ENCODE data around the gene RS1. TPM values are rescaled to one million over a fixed set of nuclear protein-coding genes. Genes with fewer than 3 reads are reported as not detected.

Gene RS1
- total and polyA plus RNA-seq, 2 donors (not counting 3 experiments of a cell fraction or from before 2014, with no cell fraction given): not detected

GRCh38 chrX:18617407-18617750 lies 54.5 kb downstream of the RS1 start:
- CTCF ChIA-PET: no interaction called here
- dilution Hi-C loops (cut with MboI; ENCODE audit: extremely low pct_ligation_motif_present, low sequenced_read_pairs) (no loop called here), intact Hi-C loops (cut with micrococcal nuclease) (no loop called here)
- Histone ChIP-seq H3K4me2 (ENCODE audit: insufficient read depth, low read length) (no peak overlapping the region), H3K9ac (replicated peaks; ENCODE audit: extremely low read depth, insufficient read depth, low read length) (no peak overlapping the region), H3K36me3 (ENCODE audit: control insufficient read depth in 2 of 2, extremely low read depth in 1 of 2, insufficient read depth in 2 of 2, low read length in 2 of 2) (no peaks in the 10 kb centered on the region), H3K27me3 (ENCODE audit: control insufficient read depth in 2 of 2, insufficient read depth in 2 of 2, low read length in 2 of 2) (no peaks in the 10 kb centered on the region), H3K27ac (ENCODE audit: insufficient read depth, low read depth, low read length) (no peak overlapping the region), H2AFZ (ENCODE audit: low read depth, low read length) (no peak overlapping the region), H3K79me2 (ENCODE audit: control insufficient read depth, insufficient read depth, low read length) (no peaks in the 10 kb centered on the region), H3K9me1 (replicated peaks; ENCODE audit: control insufficient read depth, extremely low read depth, insufficient read depth, low read length) (no peaks in the 10 kb centered on the region), H3K9me3 (replicated peaks; ENCODE audit: control insufficient read depth, insufficient read depth, low read length) (no peaks in the 10 kb centered on the region), H3K4me1 (ENCODE audit: control insufficient read depth, extremely low read depth, insufficient read depth, low read length) (peaks cover 4% of the 10 kb centered on the region), H4K20me1 (replicated peaks; ENCODE audit: control insufficient read depth, extremely low read depth, insufficient read depth, low read length) (no peaks in the 10 kb centered on the region), H3K4me3 (replicated peaks in 1 of 3; ENCODE audit: insufficient read depth in 1 of 3, low read depth in 1 of 3, low read length in 3 of 3) (no peak overlapping the region)
- BruUV-seq (replicated peaks): no TSS peak
- POLR2A ChIA-PET: no interaction called here
- TF ChIP-seq JUN (IDR thresholded peaks at IDR 0.05; ENCODE audit: borderline replicate concordance, insufficient read depth, insufficient read length, low read depth): no peak
- no peak for TF ChIP-seq EZH2 (IDR thresholded peaks at IDR 0.05; ENCODE audit: borderline replicate concordance, low read depth, low read length, severe bottlenecking)
- peak; percentile 49 for TF ChIP-seq FOS (IDR thresholded peaks at IDR 0.05; ENCODE audit: borderline replicate concordance, insufficient read depth, low read length)
- peak; percentile 67 for FAIRE-seq
- peak; percentile 28 for DNase-seq (ENCODE audit: low read depth, low spot score)

- no peaks in the 10 kb centered on the region for H3K79me2 ChIP-seq (ENCODE audit: control insufficient read depth, insufficient read depth, low read length)
- no peaks in the 10 kb centered on the region for H3K27me3 ChIP-seq (ENCODE audit: control insufficient read depth in 2 of 2, insufficient read depth in 2 of 2, low read length in 2 of 2)
- no peak overlapping the region for H2AFZ ChIP-seq (ENCODE audit: low read depth, low read length)
- H3K36me3 ChIP-seq (ENCODE audit: control insufficient read depth in 2 of 2, extremely low read depth in 1 of 2, insufficient read depth in 2 of 2, low read length in 2 of 2): no peaks in the 10 kb centered on the region
- DNase-seq (ENCODE audit: low read depth, low spot score) (no peak), FAIRE-seq (no peak)
- H3K4me3 ChIP-seq (replicated peaks in 1 of 3; ENCODE audit: insufficient read depth in 1 of 3, low read depth in 1 of 3, low read length in 3 of 3): no peak overlapping the region
- H3K9me1 ChIP-seq (replicated peaks; ENCODE audit: control insufficient read depth, extremely low read depth, insufficient read depth, low read length): no peaks in the 10 kb centered on the region
- H3K4me2 ChIP-seq (ENCODE audit: insufficient read depth, low read length): no peak overlapping the region
- H3K9me3 ChIP-seq (replicated peaks; ENCODE audit: control insufficient read depth, insufficient read depth, low read length): no peaks in the 10 kb centered on the region
- no peak overlapping the region for H3K9ac ChIP-seq (replicated peaks; ENCODE audit: extremely low read depth, insufficient read depth, low read length)
- BruUV-seq (replicated peaks): no TSS peak
- ChIA-PET CTCF (no interaction called here), POLR2A (no interaction called here)
- peaks cover 4% of the 10 kb centered on the region for H3K4me1 ChIP-seq (ENCODE audit: control insufficient read depth, extremely low read depth, insufficient read depth, low read length)
- dilution Hi-C loops (cut with MboI; ENCODE audit: extremely low pct_ligation_motif_present, low sequenced_read_pairs): no loop called here
- no peak for TF ChIP-seq POLR2AphosphoS5 (IDR thresholded peaks at IDR 0.05; ENCODE audit: insufficient read depth, low read depth, low read length)
- TF ChIP-seq, protein P1, sequence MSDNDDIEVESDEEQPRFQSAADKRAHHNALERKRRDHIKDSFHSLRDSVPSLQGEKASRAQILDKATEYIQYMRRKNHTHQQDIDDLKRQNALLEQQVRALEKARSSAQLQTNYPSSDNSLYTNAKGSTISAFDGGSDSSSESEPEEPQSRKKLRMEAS (IDR thresholded peaks at IDR 0.05; ENCODE audit: insufficient read depth, insufficient read length): no peak
- TF ChIP-seq CTCF (IDR thresholded peaks at IDR 0.05; ENCODE audit: extremely low read depth in 1 of 2, insufficient read depth in 1 of 2, low read depth in 1 of 2, low read length in 2 of 2): no peak
- TF ChIP-seq POLR2A (IDR thresholded peaks at IDR 0.05; ENCODE audit: low read depth, low read length): no peak
- no peaks in the 10 kb centered on the region for H4K20me1 ChIP-seq (replicated peaks; ENCODE audit: control insufficient read depth, extremely low read depth, insufficient read depth, low read length)
- no peak overlapping the region for H3K27ac ChIP-seq (ENCODE audit: insufficient read depth, low read depth, low read length)
- intact Hi-C loops (cut with micrococcal nuclease): no loop called here
Measured at GRCh38 chrX:18616688-18617406, 55.1 kb downstream of the RS1 start.

Measured in endothelial cell of umbilical vein (primary cell).